ENCODE data around the gene PLXNB2. TPM values are rescaled to one million over a fixed set of nuclear protein-coding genes. Genes with fewer than 3 reads are reported as not detected.

Gene PLXNB2
- polyA plus RNA-seq, 1 donor, result 109 TPM

DNA sequence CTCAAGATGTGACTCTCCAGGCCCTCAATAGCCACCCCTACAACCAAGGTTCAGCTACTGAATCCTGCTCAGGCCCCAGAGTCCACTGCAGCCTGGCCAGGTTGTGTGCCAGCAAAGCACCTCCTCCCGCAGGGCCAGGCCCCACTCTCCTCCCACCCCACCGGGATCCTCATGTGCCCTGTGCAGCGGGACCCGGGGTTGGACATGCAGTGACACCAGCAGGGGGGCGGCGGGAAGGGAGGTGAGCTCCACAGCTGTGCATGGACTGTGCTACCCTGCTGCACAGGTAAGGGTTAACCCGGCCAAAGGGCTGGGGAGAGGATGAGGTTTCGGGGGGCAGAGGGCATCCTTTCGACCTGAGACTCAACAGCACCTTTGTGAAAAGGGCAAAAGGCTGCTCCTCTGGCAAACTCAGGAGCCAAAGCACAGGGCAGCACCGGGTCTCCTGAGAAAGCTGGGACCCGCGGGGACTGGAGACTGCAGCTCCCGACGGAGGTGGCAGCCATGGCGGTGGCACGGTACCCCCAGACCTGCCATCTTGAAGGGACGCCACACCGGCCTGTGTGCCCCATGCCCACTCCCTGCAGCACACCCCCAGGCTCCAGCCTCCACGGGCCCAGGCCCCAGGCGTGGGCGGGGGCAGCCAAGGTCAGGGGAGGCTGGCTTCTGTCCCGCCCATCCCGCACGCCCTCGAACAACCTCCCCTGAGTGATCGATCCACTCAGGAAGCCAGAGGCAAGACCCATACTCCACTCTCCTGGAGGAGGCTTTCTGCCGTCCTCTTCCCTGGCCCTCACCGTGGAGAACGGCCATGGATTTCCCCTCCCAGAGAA, 10.6 kb downstream of the PLXNB2 start:
- no peak for DNase-seq

DNA sequence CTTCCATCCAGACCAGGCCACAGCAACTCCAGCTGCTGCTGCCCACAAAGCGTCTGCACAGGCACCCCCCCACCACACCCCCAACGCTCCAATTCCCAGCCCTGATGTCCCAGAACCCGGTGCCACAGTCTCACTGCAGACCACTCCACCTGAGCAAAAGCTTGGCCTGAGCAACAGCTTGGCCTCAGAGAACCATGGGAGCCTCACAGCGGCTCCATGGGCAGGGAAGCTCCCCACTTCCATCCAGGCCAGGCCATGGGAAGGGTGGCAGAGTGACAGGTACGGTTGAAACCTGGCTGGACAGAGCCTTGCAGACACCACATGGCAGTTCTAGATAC, 13.2 kb downstream of the PLXNB2 start:
- no peak for DNase-seq

DNA sequence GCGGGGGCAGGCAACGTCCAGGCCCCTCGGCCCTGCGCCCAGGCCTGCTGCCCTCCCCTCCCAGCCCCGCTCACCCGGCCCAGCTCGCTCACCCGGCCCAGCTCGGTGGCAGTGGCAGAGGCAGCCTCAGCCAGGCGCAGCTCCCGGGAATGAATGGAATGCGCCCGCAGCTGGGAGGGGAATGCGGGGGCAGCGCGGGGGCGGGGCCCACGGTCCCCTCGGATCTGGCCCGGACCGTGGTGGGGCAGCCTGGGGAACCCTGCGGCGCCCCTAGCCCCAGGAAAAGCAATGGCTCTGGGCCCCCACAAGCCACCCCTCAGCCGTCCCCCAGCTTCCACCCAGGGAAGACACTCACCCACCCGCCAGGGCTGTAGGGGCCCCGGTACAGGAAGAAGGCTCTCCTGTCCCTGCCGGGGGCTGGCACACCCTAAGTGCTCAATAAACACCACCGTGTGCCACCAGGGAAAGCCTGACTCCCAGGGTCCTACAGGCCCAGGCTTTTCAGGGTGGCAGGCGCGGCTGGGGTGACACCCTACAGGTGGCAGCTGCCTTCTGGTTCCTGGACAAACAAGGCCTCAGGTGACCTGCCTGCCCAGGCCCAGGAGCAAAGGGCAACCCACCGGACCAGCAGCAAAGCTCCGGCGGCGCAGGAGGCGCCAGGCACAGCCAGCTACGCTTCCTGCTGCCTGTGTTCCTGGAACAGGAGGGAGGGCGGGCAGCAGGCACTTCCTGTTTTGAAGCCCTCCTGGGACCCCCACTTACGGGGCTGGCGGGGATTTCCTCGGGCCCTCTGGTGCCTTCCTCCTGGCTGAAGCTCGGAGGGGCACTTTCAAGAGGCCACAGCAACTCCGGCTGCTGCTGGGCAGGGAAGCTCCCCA, 13.8 kb downstream of the PLXNB2 start:
- no peak for DNase-seq

DNA sequence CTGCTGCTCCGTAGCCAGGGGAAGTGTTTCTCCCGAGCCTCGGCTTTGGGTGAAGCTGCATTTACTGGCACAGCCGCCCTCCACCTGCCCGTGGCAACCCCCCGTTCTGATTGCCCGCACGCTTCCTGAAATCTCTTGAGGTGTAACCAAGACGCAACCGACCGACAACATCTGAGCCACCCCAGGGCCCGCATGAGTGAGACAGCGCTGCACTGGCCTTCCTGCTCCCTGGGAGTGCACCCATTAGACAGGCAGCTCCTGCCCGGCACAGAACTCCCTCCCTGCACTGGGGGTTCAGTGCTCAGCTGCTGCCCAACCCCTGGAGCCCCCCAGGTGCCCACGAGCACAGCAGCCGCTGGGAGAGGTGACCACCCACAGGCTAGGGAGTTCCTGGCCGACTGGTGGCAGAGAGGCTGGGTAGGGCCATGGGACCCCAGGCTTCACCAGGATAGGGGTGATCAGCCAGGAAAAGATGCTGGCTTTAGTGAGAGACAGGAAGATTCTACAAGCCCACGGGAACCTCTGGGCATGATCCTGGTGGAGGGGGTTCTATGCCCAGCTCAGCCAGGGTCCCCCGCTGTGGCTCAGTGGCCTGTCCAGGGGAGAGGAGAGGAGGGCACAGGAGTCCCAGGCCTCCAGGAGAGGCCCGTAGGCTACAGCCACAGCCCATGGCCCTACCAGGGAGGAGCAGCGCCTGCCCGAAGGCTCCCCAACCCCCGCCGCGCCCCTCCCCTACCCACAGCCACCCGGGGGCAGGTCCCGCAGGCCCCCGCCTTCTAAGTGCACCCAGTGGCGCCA, 14.6 kb downstream of the PLXNB2 start:
- no peak for DNase-seq

DNA sequence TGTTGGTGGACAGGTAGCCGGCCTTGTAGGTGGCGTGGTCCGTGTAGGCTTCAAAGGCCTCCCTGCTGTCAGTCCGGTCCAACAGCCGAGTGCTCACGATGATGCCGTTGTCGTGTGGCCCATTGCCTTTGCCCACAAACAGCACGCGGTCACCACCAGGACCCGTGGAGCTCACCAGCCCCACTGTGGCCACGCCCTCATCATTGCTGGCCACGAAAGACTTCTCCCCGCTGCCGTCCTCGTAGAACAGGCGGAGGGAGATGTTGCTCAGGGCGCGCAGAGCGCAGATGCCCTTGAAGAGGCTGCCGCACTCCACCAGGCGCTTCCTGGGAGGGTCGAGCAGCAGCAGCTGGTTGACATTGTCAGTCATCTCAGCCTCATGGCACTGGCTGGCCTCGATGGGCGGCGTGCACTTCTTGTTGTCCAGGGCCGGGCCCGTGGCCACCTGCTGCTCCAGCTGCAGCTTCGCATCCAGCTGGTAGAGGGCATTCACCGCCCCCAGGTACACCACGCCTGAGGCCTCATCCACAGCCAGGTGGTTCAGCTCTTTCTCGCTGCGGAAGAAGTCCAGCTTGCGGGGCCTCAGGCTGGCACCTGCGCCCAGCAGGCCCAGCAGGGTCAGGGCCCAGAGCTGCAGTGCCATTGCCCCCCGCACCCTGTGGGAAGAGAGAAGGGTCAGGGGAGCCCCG, 17.4 kb downstream of the PLXNB2 start:
- DNase-seq, result no peak

DNA sequence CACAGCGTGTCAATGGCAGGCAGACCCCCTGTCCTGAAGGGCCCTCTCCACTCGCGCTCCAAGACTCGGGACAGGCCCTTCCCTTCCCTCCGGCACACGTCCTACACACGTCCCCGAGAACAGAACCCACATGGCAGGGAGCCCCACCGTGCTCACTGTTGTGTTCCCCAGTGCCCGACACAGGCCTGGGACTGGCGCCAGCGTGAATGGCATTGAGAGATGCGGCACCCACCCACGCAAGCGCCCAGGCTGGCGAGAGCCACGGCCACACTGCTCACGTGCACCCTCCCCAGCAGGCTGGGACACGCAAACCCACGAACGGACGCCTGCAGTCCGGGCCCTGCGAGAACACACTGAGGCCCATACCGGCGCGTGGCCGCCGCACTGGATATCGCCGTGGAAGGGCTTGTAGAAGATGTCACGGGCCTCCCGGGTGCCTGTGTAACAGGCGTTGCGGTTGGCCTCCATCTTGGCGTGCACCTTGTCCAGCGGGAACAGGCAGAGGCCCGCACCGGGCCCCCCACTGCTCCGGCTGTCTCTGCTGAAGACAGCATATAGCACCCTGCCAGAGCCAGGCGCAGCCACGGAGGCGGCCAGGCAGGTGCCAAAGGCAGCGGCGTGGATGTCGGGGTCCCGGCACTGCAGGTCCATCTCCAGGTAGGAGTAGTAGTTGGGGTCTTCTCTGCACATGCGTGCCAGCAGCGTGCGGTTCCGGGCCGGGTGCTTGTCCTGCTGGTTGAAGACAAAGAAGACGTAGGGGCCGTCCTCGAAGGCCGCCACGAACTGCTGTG, 18.1 kb downstream of the PLXNB2 start:
- no peak for DNase-seq

DNA sequence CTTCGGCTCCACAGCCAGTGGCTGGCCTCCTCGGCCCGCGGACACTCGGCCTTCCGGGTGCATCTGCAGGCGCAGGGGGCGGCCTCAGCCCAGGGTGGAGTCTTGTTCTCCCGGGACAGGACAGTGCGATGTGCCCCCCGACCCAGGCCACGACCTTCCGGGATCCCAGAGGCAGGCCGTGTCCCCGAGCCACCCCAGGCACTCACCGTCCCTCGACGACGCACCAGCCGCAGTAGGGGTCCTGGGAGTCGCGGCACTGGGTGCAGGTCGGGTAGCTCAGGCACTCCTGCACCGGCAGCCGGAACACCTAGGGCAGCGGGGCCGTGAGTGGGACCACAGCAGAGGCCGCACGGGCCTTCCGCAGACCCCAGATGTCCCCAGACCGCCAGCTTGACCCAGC, 19.7 kb downstream of the PLXNB2 start:
- DNase-seq, result no peak

DNA sequence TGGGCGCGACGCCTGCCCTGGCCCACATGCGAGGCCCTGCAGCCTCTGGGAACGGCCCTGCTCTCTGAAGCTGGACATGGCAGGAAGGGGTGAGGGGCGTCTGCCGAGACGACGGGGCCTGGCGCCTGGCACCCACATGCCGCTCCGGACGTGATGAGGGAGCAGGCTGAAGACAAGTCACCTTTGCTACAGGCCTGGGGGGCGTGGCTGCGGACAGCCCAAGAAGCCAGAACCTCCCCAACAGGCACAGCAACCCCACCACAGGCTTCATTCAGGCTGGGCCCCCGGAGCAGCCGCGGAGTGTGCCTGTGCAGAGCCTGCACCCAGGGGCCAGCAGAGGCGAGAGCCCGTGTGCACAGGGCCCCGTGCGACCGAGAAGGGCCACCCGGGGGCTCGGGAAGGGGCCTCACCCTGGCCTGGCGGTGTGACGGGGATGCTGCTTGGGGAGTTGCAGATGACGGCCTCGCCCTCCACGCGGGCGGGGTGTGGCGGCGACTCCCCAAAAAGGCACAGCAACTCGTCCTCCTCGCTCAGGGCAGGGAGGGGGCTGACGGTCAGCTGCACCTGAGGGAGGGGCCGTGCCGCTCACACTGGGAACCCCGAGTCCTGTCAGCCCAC, 20.6 kb downstream of the PLXNB2 start:
- DNase-seq, result no peak

DNA sequence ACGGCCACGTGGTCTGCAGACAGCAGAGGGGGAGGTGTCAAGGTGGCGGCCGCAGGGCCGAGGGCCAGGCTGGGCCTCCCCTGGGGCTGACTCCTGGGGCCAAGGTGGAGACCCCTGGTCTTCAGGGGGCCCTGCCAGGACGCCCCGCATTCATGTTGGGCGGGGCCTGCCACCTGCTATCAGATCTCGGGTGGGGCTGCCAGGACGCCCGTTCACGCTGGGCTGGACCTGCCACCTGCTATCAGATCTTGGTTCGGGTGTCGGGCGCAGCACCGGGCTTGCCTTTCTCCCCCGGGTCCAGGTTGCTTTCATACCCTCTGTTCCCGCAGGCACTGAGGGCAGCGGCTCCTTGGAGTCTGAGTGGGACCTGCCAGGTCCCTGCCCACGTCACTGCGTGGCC, 21.2 kb downstream of the PLXNB2 start:
- DNase-seq, result no peak

DNA sequence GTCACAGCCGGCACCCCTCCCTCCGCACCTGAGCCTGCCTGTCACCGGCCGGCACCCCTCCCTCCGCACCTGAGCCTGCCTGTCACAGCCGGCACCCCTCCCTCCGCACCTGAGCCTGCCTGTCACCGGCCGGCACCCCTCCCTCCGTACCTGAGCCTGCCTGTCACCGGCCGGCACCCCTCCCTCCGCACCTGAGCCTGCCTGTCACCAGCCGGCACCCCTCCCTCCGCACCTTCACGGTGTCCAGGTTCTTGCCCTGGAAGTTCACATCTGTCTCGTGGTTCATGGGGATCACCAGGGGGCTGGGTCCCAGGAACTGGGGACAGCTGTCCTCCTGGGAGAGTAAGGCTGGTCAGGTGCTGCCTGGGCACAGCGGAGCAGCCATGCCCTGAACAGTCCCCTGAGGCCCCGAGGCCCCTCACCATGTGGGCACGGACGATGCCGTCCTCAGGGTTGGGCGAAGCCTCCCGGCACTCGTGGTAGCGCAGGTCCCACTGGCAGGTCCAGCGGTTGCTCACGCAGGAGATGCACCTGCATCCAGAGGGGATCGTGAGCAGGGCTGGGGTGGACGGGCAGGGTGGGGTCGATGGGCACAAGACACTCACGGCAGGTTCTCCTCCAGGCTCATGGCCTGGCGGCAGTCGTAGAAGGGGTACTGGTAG, 21.7 kb downstream of the PLXNB2 start:
- DNase-seq, result no peak

DNA sequence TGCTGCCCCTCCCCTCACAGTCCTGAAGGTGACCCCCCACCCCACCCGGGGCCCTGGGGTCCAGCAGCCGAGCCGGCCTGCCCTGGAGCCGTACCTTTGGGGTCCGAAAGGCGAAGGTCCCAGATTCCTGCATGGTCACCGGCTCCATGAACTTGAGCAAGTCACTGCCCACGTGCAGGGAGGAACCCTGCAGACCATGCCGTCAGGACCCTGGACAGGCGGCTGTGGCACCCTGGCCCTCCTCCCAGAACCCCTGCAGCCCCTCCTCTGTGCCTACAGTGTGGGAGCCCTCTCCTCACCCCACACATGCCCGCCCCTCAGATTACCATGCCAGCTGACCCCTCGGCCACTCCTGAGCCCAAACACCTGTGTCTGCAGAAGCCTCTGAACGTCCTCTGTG, 23.0 kb downstream of the PLXNB2 start:
- no peak for DNase-seq

DNA sequence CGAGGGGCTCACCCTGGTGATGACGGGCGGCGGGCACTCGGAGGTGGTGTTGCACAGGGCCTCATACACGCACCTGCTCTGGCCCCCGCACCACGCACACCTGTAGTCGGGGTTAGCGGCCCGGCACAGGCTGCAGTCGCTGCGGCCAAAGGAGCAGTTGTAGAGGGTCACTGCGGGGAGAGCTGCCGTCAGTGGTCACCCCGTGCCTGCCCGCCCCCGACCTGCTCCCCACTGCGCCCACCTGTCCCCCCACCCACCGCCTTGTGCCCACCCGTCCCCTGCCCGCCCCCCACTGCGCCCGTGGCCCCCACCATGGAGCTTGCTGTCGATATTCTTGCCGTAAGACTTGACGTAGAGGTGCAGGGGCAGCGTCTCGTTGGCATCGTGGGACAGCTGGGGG, 23.6 kb downstream of the PLXNB2 start:
- no peak for DNase-seq

DNA sequence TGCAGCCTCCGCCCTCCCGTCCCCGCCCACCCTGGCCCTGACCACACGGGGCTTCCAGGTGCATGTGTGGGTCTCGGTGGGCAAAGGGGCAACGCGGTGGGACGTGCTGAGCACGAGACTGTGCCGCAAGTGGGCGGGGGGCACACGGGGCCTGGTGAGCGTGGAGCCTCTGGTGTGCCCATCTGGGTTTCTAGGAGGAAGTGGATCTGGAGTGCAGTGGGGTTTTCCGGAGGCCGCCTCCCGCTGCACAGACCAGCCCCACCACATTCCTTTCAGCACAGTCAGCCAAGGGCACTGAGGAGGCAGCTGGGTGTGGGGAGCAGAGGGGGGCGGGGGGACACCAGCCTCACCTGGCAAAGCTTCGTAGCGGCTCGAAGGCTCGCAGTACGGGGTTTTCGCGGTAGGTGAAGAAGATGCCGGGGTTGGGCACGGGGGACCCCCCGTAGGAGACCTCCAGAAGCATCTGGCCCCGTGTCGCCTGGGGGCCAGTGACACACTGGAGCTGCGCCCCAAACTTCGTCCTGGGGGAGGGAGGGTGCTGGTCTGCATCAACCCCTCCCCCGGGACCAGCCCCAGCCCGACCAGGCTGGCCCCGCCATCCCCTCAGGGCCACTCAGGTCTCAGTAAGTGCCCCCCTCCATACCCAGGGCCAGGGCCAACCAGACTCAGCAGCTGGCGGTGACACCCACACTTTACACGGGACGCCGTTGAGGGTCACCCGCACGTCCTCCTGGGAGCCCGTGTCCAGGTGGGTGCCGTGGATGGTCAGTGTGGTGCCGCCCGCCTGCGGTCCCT, 24.9 kb downstream of the PLXNB2 start:
- no peak for DNase-seq

DNA sequence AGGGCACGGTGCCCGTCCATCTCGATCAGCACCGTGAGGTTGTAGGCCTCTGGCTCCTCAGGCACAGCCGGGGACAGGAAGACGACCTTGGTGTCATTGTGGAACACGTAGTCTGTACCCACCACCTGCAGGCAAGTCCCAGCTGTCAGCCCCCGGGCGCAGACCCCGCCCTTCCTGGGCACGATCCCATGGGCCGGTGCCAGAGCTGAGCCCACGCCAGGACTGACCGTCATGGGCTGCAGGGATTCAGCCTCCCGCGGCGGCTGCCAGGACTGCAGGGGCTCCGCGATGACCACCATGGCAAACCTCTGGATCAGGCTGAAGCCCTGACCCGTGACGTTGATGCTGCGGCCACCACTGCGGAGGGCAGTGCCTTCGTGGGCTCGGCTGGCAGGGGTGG, 25.5 kb downstream of the PLXNB2 start:
- no peak for DNase-seq

DNA sequence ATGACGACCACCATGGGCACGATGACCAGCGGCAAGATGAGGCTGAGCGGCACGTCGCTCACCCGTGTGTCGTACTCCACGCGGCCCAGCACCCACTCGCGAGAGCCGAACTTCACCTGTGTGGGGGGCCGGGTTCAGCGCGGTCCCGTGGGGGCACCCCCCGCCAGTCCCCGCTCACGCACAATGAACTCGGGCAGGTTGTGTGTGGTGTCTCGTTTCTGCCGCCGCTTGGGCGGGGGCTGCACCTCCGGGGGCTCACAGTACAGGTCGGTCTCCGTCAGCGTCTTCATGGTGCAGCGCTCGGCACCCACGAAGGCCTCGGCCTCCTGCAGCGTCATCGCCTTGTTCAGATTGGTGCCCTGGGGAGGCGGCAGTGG, 26.1 kb downstream of the PLXNB2 start:
- no peak for DNase-seq

DNA sequence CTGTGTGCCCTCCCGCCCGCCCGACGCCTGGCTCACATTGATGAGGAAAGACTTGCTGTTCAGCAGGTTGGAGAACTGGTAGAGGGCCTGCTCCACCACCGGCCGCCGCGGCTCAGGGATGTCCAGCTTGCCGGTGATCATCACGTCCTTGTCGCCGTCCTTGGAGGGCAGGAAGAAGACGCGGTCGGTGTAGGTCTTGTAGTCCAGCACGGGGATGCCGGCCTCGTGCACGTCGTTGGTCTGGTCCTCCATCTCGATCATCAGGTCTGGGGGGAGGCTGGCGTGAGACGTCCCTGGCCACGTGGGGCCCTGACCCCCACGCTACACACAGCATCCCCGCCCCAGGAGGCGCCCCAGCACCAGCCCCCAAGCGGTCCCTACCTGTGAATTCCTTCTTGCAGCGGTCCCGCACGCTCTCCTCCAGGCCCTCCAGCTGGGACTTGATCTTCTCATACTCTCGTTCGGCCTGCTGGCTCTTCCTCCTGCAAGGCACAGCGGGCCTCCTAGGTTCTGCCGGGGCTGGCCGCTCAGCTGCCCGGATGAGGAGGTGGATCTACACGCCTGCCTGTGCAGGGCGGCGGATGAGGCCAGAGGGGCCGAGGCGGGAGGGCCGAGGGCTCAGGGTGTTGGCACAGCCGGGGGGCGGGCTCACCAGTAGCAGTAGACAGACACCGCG, 26.6 kb downstream of the PLXNB2 start:
- DNase-seq, result no peak

DNA sequence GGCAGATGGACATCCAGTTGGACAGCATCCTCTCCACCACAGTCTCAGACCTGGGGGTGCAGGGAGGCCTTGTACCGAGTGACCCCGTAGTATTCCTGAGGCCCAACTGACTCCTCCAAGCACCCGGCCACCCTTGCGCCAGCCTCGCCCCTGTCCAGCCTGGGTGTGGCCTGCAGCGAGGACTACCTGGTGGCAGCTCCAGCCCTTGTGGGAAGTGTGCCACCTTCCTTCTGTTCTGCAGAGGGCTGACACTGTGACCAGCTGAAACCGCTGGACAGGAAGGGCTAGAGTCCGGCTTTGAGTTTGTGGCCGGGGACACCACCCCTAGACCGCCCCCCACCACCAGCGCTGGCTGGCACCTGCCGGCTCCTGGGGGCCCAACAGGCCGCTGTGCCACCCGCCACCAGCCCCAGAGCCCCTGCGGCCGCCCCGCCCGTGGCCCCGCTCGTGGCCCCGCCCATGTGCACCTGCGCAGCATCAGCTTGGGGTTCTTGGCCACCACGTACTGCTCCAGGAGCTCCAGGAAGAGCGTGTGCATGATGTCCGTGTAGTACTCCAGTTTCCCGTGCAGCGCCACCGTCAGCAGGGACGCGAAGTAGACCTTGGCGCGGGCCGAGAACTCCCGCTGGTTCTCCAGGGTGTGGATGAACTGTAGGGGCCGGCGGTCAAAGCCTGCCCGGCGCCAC, 27.3 kb downstream of the PLXNB2 start:
- DNase-seq, result no peak

DNA sequence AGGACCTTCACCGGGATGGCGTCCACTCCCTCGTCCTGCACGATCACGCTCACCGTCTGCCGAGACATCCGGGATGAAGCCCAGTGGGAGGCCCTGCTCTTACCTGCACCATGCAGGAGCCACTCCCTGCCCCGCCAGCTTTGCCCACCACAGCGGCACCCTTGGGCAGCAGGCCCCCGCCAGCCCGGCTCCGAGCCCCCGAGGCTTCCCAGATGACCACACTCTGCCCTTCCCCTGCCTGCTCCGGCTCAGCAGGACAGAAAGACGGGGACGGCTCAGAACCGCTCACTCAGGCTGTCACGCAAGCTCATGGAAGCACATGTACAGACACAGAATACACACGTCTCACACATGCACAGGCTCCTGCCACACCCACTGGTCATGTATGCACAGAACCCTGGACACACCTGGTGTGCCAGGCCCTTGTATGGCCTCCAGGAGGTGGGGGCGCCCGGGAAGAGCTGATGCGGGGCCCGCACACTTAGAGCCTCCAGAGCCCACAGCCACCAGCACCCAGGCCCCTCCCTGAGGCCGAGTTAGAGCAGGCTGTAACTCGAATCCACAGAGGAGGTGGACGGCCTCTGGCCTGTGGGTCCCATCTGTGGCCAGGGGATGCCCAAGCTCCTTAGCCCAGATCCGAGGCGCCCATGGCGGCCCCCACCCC, 28.4 kb downstream of the PLXNB2 start:
- no peak for DNase-seq

Measured in hindlimb muscle (tissue), 1 donor.